HCT116 (cell line): ENCODE data around the gene B4GALNT2. TPM values are rescaled to one million over a fixed set of nuclear protein-coding genes. Genes with fewer than 3 reads are reported as not detected.

Experiments
- ATAC-seq: fragments of 200-7000 bp; cut with Tn5 transposase; 2 replicates; pipeline ENCODE4 v1.9.1; 2020; ENCODE audit warnings: mild to moderate bottlenecking, moderate library complexity
- BruUV-seq: library from RNA; stranded (reverse); fragments of 400-500 nt; replicated peaks from 2 replicates; lab custom pipeline; 2021; lab: Mats Ljungman, UMichigan
- CTCF ChIA-PET: fragments of 300-600 bp; sonication (Branson Sonifier 250); formaldehyde crosslinking; loops from one replicate; lab custom pipeline; 2021; ENCODE audit warnings: antibody characterized with exemption; lab: Charles Lee
- POLR2A ChIA-PET: fragments of 300-600, 350-600 bp; sonication (Branson Sonifier 250); formaldehyde crosslinking; loops from one replicate; lab custom pipeline; 2021; ENCODE audit warnings: antibody characterized with exemption; lab: Charles Lee
- RAD21 ChIA-PET, 2 experiments: fragments of 300-600 bp; sonication (Branson Sonifier 250); formaldehyde crosslinking; loops; one replicate each; lab custom pipeline; 2023; ENCODE audit warnings: low total read pairs in 2 of 2; ENCODE audit not compliant: uncharacterized antibody in 2 of 2, unreplicated experiment in 2 of 2, low non-redundant PET in 1 of 2; lab: Charles Lee
- DNase-seq: peaks from one replicate; pipeline ENCODE4 v3.0.0-alpha.2; 2010; ENCODE audit warnings: low read depth, low spot score
- H2AFZ ChIP-seq: fragments of 200-600 bp; shearing (Covaris generic), sonication (generic); 2 replicates; pipeline ENCODE4 v1.6.1; 2017; ENCODE audit warnings: low read depth, mixed run types, mixed read lengths, antibody characterized with exemption, low read length; ENCODE audit not compliant: poor library complexity, severe bottlenecking
- H3K27ac ChIP-seq: 2 replicates; pipeline ENCODE4 v1.5.1; 2012; ENCODE audit warnings: low read depth, low read length
- H3K27me3 ChIP-seq: fragments of 200-600 bp; sonication (generic); 2 replicates; pipeline ENCODE4 v1.6.1; 2016; ENCODE audit warnings: mixed run types, low read length, mixed read lengths; ENCODE audit not compliant: insufficient read depth
- H3K36me3 ChIP-seq, 2 experiments: fragments of 200-500 bp in 1 of 2; fragments of 200-600 bp in 1 of 2; sonication (Bioruptor generic) in 1 of 2; sonication (generic) in 1 of 2; 2 replicates each; pipeline versions ENCODE4 v1.5.1 to v1.6.1; 2014 to 2016; ENCODE audit warnings: low read length in 2 of 2, inconsistent platforms in 1 of 2, mixed read lengths in 1 of 2, mixed run types in 1 of 2; ENCODE audit not compliant: insufficient read depth in 2 of 2, control insufficient read depth in 1 of 2
- H3K4me1 ChIP-seq, 2 experiments: fragments of 200-600 bp in 1 of 2; sonication (generic) in 1 of 2; 2 replicates each; pipeline versions ENCODE4 v1.5.1 to v1.6.1; 2012 to 2017; ENCODE audit warnings: low read length in 2 of 2, inconsistent platforms in 1 of 2, mild to moderate bottlenecking in 1 of 2, mixed read lengths in 1 of 2, mixed run types in 1 of 2, moderate library complexity in 1 of 2; ENCODE audit not compliant: insufficient read depth in 2 of 2, control insufficient read depth in 1 of 2
- H3K4me2 ChIP-seq: fragments of 200-600 bp; sonication (generic); 2 replicates; pipeline ENCODE4 v1.6.1; 2017; ENCODE audit warnings: mixed run types, low read length, mixed read lengths
- H3K4me3 ChIP-seq, 2 experiments: fragments of 200-600 bp in 1 of 2; sonication (generic) in 1 of 2; replicated peaks in 1 of 2; 2 replicates each; pipeline ENCODE4 v1.5.1; 2011 to 2016; ENCODE audit warnings: low read length in 2 of 2, control low read depth in 1 of 2, low read depth in 1 of 2, mild to moderate bottlenecking in 1 of 2, mixed read lengths in 1 of 2, mixed run types in 1 of 2
- H3K79me2 ChIP-seq: fragments of 200-600 bp; sonication (generic); 2 replicates; pipeline ENCODE4 v1.6.1; 2017; ENCODE audit warnings: mild to moderate bottlenecking, mixed run types, low read length, moderate library complexity, mixed read lengths; ENCODE audit not compliant: insufficient read depth
- H3K9ac ChIP-seq: fragments of 200-600 bp; sonication (generic); 2 replicates; pipeline ENCODE4 v1.6.1; 2016; ENCODE audit warnings: low read length, mixed read lengths
- H3K9me2 ChIP-seq: fragments of 200-600 bp; sonication (generic), shearing (Covaris generic); 2 replicates; pipeline ENCODE4 v1.6.1; 2017; ENCODE audit warnings: mixed run types, mild to moderate bottlenecking, moderate library complexity; ENCODE audit not compliant: insufficient read depth
- H3K9me3 ChIP-seq, 2 experiments: fragments of 200-500 bp in 1 of 2; fragments of 200-600 bp in 1 of 2; sonication (Bioruptor generic) in 1 of 2; sonication (generic) in 1 of 2; 2 replicates each; pipeline ENCODE4 v1.6.1; 2014 to 2017; ENCODE audit warnings: low read length in 2 of 2, mixed read lengths in 2 of 2, inconsistent platforms in 1 of 2, low read depth in 1 of 2, mild to moderate bottlenecking in 1 of 2, mixed run types in 1 of 2, moderate library complexity in 1 of 2; ENCODE audit not compliant: control insufficient read depth in 1 of 2, insufficient read depth in 1 of 2
- H4K20me1 ChIP-seq: fragments of 200-600 bp; sonication (generic), shearing (Covaris generic); 2 replicates; pipeline ENCODE4 v1.6.1; 2017; ENCODE audit warnings: mixed run types, mild to moderate bottlenecking, moderate library complexity; ENCODE audit not compliant: insufficient read depth
- ATF3 ChIP-seq: IDR thresholded peaks from 2 replicates; pipeline ENCODE4 v1.6.1; 2012
- CBX3 ChIP-seq: IDR thresholded peaks from 2 replicates; pipeline ENCODE4 v1.6.1; 2012; ENCODE audit warnings: low read depth
- CEBPB ChIP-seq: IDR thresholded peaks from 2 replicates; pipeline ENCODE4 v1.6.1; 2012; ENCODE audit warnings: low read depth
- EGR1 ChIP-seq: IDR thresholded peaks from 2 replicates; pipeline ENCODE4 v1.6.1; 2012; ENCODE audit warnings: low read depth
- ELF1 ChIP-seq: IDR thresholded peaks from 2 replicates; pipeline ENCODE4 v1.6.1; 2012; ENCODE audit warnings: low read depth, borderline replicate concordance
- EZH2 ChIP-seq: fragments of 200-600 bp; sonication (generic); IDR thresholded peaks from 2 replicates; pipeline ENCODE4 v1.6.1; 2017; ENCODE audit warnings: antibody characterized with exemption, mixed run types
- EZH2phosphoT487 ChIP-seq: fragments of 200-600 bp; IDR thresholded peaks from 2 replicates; pipeline ENCODE4 v1.6.1; 2018; ENCODE audit warnings: antibody characterized with exemption, borderline replicate concordance
- FOSL1 ChIP-seq: IDR thresholded peaks from 2 replicates; pipeline ENCODE4 v1.6.1; 2012; ENCODE audit warnings: low read depth
- JUND ChIP-seq: IDR thresholded peaks from 2 replicates; pipeline ENCODE4 v1.6.1; 2012
- POLR2A ChIP-seq: IDR thresholded peaks from 2 replicates; pipeline ENCODE4 v1.7.0; 2011; ENCODE audit warnings: borderline replicate concordance; ENCODE audit not compliant: insufficient read depth, insufficient read length; ENCODE audit errors: extremely low read depth
- POLR2AphosphoS5 ChIP-seq: IDR thresholded peaks from 2 replicates; pipeline ENCODE4 v1.6.1; 2011; ENCODE audit warnings: mild to moderate bottlenecking, low read depth, low read length, moderate library complexity
- REST ChIP-seq: IDR thresholded peaks from 2 replicates; pipeline ENCODE4 v1.6.1; 2012; ENCODE audit warnings: low read depth
- SP1 ChIP-seq: IDR thresholded peaks from 2 replicates; pipeline ENCODE4 v1.6.1; 2012; ENCODE audit warnings: low read depth
- YY1 ChIP-seq: IDR thresholded peaks from 2 replicates; pipeline ENCODE4 v1.6.1; 2011; ENCODE audit warnings: low read length, low read depth, moderate library complexity, mild to moderate bottlenecking; ENCODE audit not compliant: insufficient replicate concordance; ENCODE audit errors: extremely low read depth
- ZFX ChIP-seq: fragments of 450-650 bp; IDR thresholded peaks from 2 replicates; pipeline ENCODE4 v1.6.1; 2017
- ZNF274 ChIP-seq: fragments of 200-500 bp; sonication (Bioruptor generic); IDR thresholded peaks from 2 replicates; pipeline ENCODE4 v1.6.1; 2014; ENCODE audit warnings: mild to moderate bottlenecking, low read depth, low read length, inconsistent platforms
- intact Hi-C: fragments of 100-400 bp; cut with micrococcal nuclease; formaldehyde crosslinking; loops from 2 replicates; pipeline ENCODE4 v1.10.0; 2022
- total RNA-seq: library from RNA; stranded (reverse); gene quantifications from one replicate; pipeline ENCODE4 v1.2.1, GENCODE V29; 2021; ENCODE audit not compliant: unreplicated experiment

Gene B4GALNT2
- total RNA-seq, 1 experiment from 2014 or later: not detected

GRCh38 chr17:49168706-49169105 lies 36.1 kb downstream of the B4GALNT2 start (continued):
- no peak for TF ChIP-seq REST
- no peak for TF ChIP-seq CBX3
- TF ChIP-seq SP1: no peak
- no peak for TF ChIP-seq POLR2AphosphoS5
- TF ChIP-seq ELF1: no peak
- no peak for TF ChIP-seq ZFX

GRCh38 chr17:49170216-49170615 lies 37.6 kb downstream of the B4GALNT2 start:
- Histone ChIP-seq H4K20me1 (no peaks in the 10 kb centered on the region), H3K9ac (no peak overlapping the region), H2AFZ (no peak overlapping the region), H3K27me3 (peaks cover 23% of the 10 kb centered on the region; the same call in 1 of the 2 replicates), H3K4me1 (no peaks in the 10 kb centered on the region), H3K4me2 (no peak overlapping the region), H3K79me2 (no peaks in the 10 kb centered on the region), H3K27ac (no peak overlapping the region), H3K4me3 (no peak overlapping the region), H3K36me3 (no peaks in the 10 kb centered on the region), H3K9me3 (no peaks in the 10 kb centered on the region; a peak in 1 of 4 replicates), H3K9me2 (no peaks in the 10 kb centered on the region)
- ATAC-seq (no peak), DNase-seq (no peak)
- CTCF ChIA-PET: interaction anchor here (1.0 kb wide), 1 partner anchor 10 kb away, joined by 3 read pairs; no protein-coding TSS in a partner anchor
- POLR2A ChIA-PET: no interaction called here
- intact Hi-C loops: no loop called here
- TF ChIP-seq CEBPB: no peak
- no peak for TF ChIP-seq REST
- TF ChIP-seq EGR1: no peak
- no peak for TF ChIP-seq YY1
- TF ChIP-seq EZH2phosphoT487: no peak
- no peak for TF ChIP-seq FOSL1
- TF ChIP-seq EZH2: no peak
- no peak for TF ChIP-seq ATF3
- no peak for TF ChIP-seq JUND
- no peak for TF ChIP-seq ZNF274
- no peak for TF ChIP-seq POLR2A
- TF ChIP-seq ELF1: no peak
- TF ChIP-seq POLR2AphosphoS5: no peak
- RAD21 ChIA-PET: no interaction called here
- BruUV-seq: no TSS peak
